ENCODE measurements around the gene GRIA1.

- TF ChIP-seq TAF1 (IDR thresholded peaks at IDR 0.05; ENCODE audit: borderline replicate concordance, insufficient read depth, low read length) (no peak), REST (IDR thresholded peaks at IDR 0.05; ENCODE audit: insufficient read depth in 1 of 2, low read depth in 2 of 2, low read length in 2 of 2) (no peak), POLR2AphosphoS5 (IDR thresholded peaks at IDR 0.05; ENCODE audit: low read depth, low read length) (no peak), SIN3A (IDR thresholded peaks at IDR 0.05; ENCODE audit: borderline replicate concordance, insufficient read depth, low read length) (no peak), FOXP2 (optimal IDR thresholded peaks at IDR 0.05; ENCODE audit: borderline replicate concordance, extremely low read depth, extremely low read length, insufficient read depth) (no peak)
These were observed 228.9 kb downstream of the GRIA1 start for GRCh38 chr5:153719324-153719723.

All from PFSK-1 (cell line).